WTC11 (cell line): ENCODE data around the gene FAR2. TPM values are rescaled to one million over a fixed set of nuclear protein-coding genes. Genes with fewer than 3 reads are reported as not detected.

Experiments
- ATAC-seq: fragments of 200-7000 bp; cut with Tn5 transposase; 2 replicates; pipeline ENCODE4 v1.10.0; 2021; ENCODE audit warnings: mild to moderate bottlenecking, moderate library complexity
- Bru-seq: library from RNA; stranded (reverse); fragments of 400-500 nt; gene quantifications from one replicate; lab custom pipeline; 2021; lab: Mats Ljungman, UMichigan
- CTCF ChIA-PET: fragments of 300-600 bp; sonication (Branson Sonifier 250); formaldehyde crosslinking; loops from one replicate; lab custom pipeline; 2021; ENCODE audit warnings: antibody characterized with exemption; lab: Charles Lee
- POLR2A ChIA-PET: fragments of 350-600 bp; sonication (Branson Sonifier 250); formaldehyde crosslinking; loops from one replicate; lab custom pipeline; 2021; ENCODE audit warnings: antibody characterized with exemption; lab: Charles Lee
- DNase-seq: peaks from one replicate; pipeline ENCODE4 v3.0.0; 2021; ENCODE audit warnings: low spot score
- H3K27ac Mint-ChIP-seq: 2 replicates; pipeline ENCODE4 v1.8.0; 2021; ENCODE audit warnings: mixed read lengths
- H3K27me3 Mint-ChIP-seq: 2 replicates; pipeline ENCODE4 v1.8.0; 2021; ENCODE audit warnings: low read depth, mild to moderate bottlenecking, moderate library complexity, mixed read lengths
- H3K36me3 Mint-ChIP-seq: 2 replicates; pipeline ENCODE4 v1.8.0; 2021; ENCODE audit warnings: mixed read lengths
- H3K4me1 Mint-ChIP-seq: 2 replicates; pipeline ENCODE4 v1.8.0; 2022; ENCODE audit warnings: mixed read lengths
- H3K4me3 Mint-ChIP-seq: 2 replicates; pipeline ENCODE4 v1.8.0; 2021; ENCODE audit warnings: mild to moderate bottlenecking, moderate library complexity, mixed read lengths
- H3K9me3 Mint-ChIP-seq: 2 replicates; pipeline ENCODE4 v1.8.0; 2021; ENCODE audit warnings: mixed read lengths
- ATF2 ChIP-seq: sonication (generic); formaldehyde crosslinking; IDR thresholded peaks from 2 replicates; pipeline ENCODE4 v1.8.1; 2022; ENCODE audit warnings: low read depth, missing genetic modification reagents, borderline replicate concordance
- CREB1 ChIP-seq: sonication (generic); formaldehyde crosslinking; IDR thresholded peaks from 2 replicates; pipeline ENCODE4 v1.8.0; 2023; ENCODE audit warnings: mild to moderate bottlenecking, missing genetic modification reagents
- CTCF ChIP-seq: fragments of 200-600 bp; IDR thresholded peaks from 2 replicates; pipeline ENCODE4 v1.8.0; 2022; ENCODE audit warnings: antibody characterized with exemption
- E2F4 ChIP-seq: sonication (generic); formaldehyde crosslinking; IDR thresholded peaks from 2 replicates; pipeline ENCODE4 v1.8.1; 2022; ENCODE audit warnings: low read depth, mild to moderate bottlenecking, moderate library complexity, missing genetic modification reagents, borderline replicate concordance
- E2F5 ChIP-seq: sonication (generic); formaldehyde crosslinking; IDR thresholded peaks from 2 replicates; pipeline ENCODE4 v1.8.1; 2022; ENCODE audit warnings: mild to moderate bottlenecking, moderate library complexity, missing genetic modification reagents
- EMX1 ChIP-seq: fragments of 250-450 bp; sonication (Bioruptor Pico); IDR thresholded peaks from 2 replicates; pipeline ENCODE4 v1.8.0; 2021; ENCODE audit warnings: mild to moderate bottlenecking
- FOXK1 ChIP-seq: sonication (generic); formaldehyde crosslinking; IDR thresholded peaks from 2 replicates; pipeline ENCODE4 v1.8.0; 2022; ENCODE audit warnings: mild to moderate bottlenecking, moderate library complexity, missing genetic modification reagents
- FOXP4 ChIP-seq: sonication (generic); formaldehyde crosslinking; IDR thresholded peaks from 2 replicates; pipeline ENCODE4 v1.8.0; 2022; ENCODE audit warnings: mild to moderate bottlenecking, missing genetic modification reagents
- HMGXB4 ChIP-seq: sonication (generic); formaldehyde crosslinking; IDR thresholded peaks from 2 replicates; pipeline ENCODE4 v1.8.1; 2023; ENCODE audit warnings: mild to moderate bottlenecking, moderate library complexity, missing genetic modification reagents
- JAZF1 ChIP-seq: fragments of 250-450 bp; sonication (Bioruptor Pico); IDR thresholded peaks from 2 replicates; pipeline ENCODE4 v1.9.0; 2021; ENCODE audit warnings: moderate library complexity, mild to moderate bottlenecking, inconsistent platforms
- MAX ChIP-seq: sonication (generic); formaldehyde crosslinking; IDR thresholded peaks from 2 replicates; pipeline ENCODE4 v1.8.0; 2022; ENCODE audit warnings: mild to moderate bottlenecking, missing genetic modification reagents
- NFATC4 ChIP-seq: fragments of 250-450 bp; sonication (Bioruptor Pico); IDR thresholded peaks from 2 replicates; pipeline ENCODE4 v1.9.0; 2021; ENCODE audit warnings: mild to moderate bottlenecking
- NFYB ChIP-seq: sonication (generic); formaldehyde crosslinking; conservative IDR thresholded peaks from 2 replicates; pipeline ENCODE4 v1.8.0; 2022; ENCODE audit warnings: low read depth, missing genetic modification reagents
- SP1 ChIP-seq: sonication (generic); formaldehyde crosslinking; conservative IDR thresholded peaks from 2 replicates; pipeline ENCODE4 v1.8.1; 2022; ENCODE audit warnings: missing genetic modification reagents
- TEAD1 ChIP-seq: sonication (generic); formaldehyde crosslinking; IDR thresholded peaks from 2 replicates; pipeline ENCODE4 v1.8.0; 2022; ENCODE audit warnings: mild to moderate bottlenecking, missing genetic modification reagents
- ZBTB43 ChIP-seq: sonication (generic); formaldehyde crosslinking; IDR thresholded peaks from 2 replicates; pipeline ENCODE4 v1.8.1; 2023; ENCODE audit warnings: mild to moderate bottlenecking, missing genetic modification reagents
- ZNF232 ChIP-seq: sonication (generic); formaldehyde crosslinking; IDR thresholded peaks from 2 replicates; pipeline ENCODE4 v1.8.0; 2022; ENCODE audit warnings: mild to moderate bottlenecking, missing genetic modification reagents
- ZNF263 ChIP-seq: sonication (generic); formaldehyde crosslinking; IDR thresholded peaks from 2 replicates; pipeline ENCODE4 v1.8.1; 2022; ENCODE audit warnings: low read depth, mild to moderate bottlenecking, moderate library complexity, missing genetic modification reagents
- ZNF281 ChIP-seq: sonication (generic); formaldehyde crosslinking; IDR thresholded peaks from 2 replicates; pipeline ENCODE4 v1.8.0; 2023; ENCODE audit warnings: mild to moderate bottlenecking, missing genetic modification reagents
- long read RNA-seq, 3 experiments: library from RNA in 1 of 3; library from capped mRNA in 1 of 3; library from polyadenylated mRNA in 1 of 3; unstranded in 2 of 3; stranded (forward) in 1 of 3; transcript quantifications; one replicate each; pipeline ENCODE4 v2.0.0, GENCODE V29; 2021
- total RNA-seq: library from RNA; stranded (reverse); gene quantifications from 3 replicates; pipeline ENCODE4 v1.2.3, GENCODE V29; 2021

FAR2 gene
- total RNA-seq, result 20.0 to 27.2 TPM (median 25.9 TPM) in 3 replicates
- percentile 67 among the genes with signal in this experiment for Bru-seq, nascent RNA
- long read RNA-seq, experiment 1, transcript FAR2-202 (12 exons, 3,616 nt), result major isoform, 57 of 72 reads
- long read RNA-seq, experiment 1, partial matches to known transcripts, result 3 of 72 reads
- long read RNA-seq, experiment 1, other reads (novel, unspliced or antisense), result 12 of 72 reads
- long read RNA-seq, experiment 2, transcript FAR2-202 (12 exons, 3,616 nt), result major isoform, 11 of 25 reads
- long read RNA-seq, experiment 2, partial matches to known transcripts, result 3 of 25 reads
- long read RNA-seq, experiment 2, other reads (novel, unspliced or antisense), result 11 of 25 reads
- long read RNA-seq, experiment 3, transcript FAR2-202 (12 exons, 3,616 nt), result major isoform, 20 of 26 reads
- long read RNA-seq, experiment 3, partial matches to known transcripts, result 0 of 26 reads
- long read RNA-seq, experiment 3, other reads (novel, unspliced or antisense), result 6 of 26 reads

- Mint-ChIP-seq H3K4me1 (peaks cover 84% of the 10 kb centered on the region), H3K27me3 (peaks cover 5% of the 10 kb centered on the region), H3K27ac (peak within 1 kb of the TSS; percentile 99), H3K9me3 (peaks cover 11% of the 10 kb centered on the region), H3K4me3 (peak within 1 kb of the TSS; percentile 88), H3K36me3 (no peaks in the 10 kb centered on the region; the same call in 1 of the 2 replicates)
- DNase-seq (peak; percentile 58), ATAC-seq (peak; percentile 58)
- ChIA-PET POLR2A (no interaction called here), CTCF (interaction anchor here (0.6 kb wide), 1 partner anchor 61 kb away, joined by 3 read pairs; no protein-coding TSS in a partner anchor)
- TF ChIP-seq SP1, result 0 out of 2 replicates have a peak, but pooled peaks have one; percentile 34
- peak; percentile 36; the same call in 1 of the 2 replicates for TF ChIP-seq MAX (CRISPR knock-in tag)
- no peak for TF ChIP-seq CREB1
- TF ChIP-seq EMX1 (CRISPR knock-in tag), result no peak
- TF ChIP-seq FOXK1, result 0 out of 2 replicates have a peak, but pooled peaks have one; percentile 25
- no peak for TF ChIP-seq CTCF
- TF ChIP-seq E2F4 (CRISPR knock-in tag), result no peak
- TF ChIP-seq ZBTB43 (CRISPR knock-in tag), result peak; percentile 27; the same call in 1 of the 2 replicates
- TF ChIP-seq ZNF232 (CRISPR knock-in tag), result peak; percentile 44; the same call in 1 of the 2 replicates
- TF ChIP-seq JAZF1 (CRISPR knock-in tag), result no peak
- peak; percentile 39 for TF ChIP-seq FOXP4
- no peak for TF ChIP-seq ATF2 (CRISPR knock-in tag)
- 0 out of 2 replicates have a peak, but pooled peaks have one; percentile 16 for TF ChIP-seq HMGXB4 (CRISPR knock-in tag)
- TF ChIP-seq NFYB (CRISPR knock-in tag), result no peak
- peak; percentile 65 for TF ChIP-seq TEAD1 (CRISPR knock-in tag)
- no peak for TF ChIP-seq NFATC4
- no peak; the same call in 1 of the 2 replicates for TF ChIP-seq ZNF263 (CRISPR knock-in tag)
- TF ChIP-seq ZNF281 (CRISPR knock-in tag), result peak; percentile 26; the same call in 1 of the 2 replicates
- peak; percentile 55; the same call in 1 of the 2 replicates for TF ChIP-seq E2F5 (CRISPR knock-in tag)
These were observed at the start of gene FAR2 for GRCh38 chr12:29148911-29149690. Gene FAR2, plus strand, starts transcription at chr12:29149278. Its CDS starts 121,172 bp downstream, at chr12:29270450.
